OCI-LY3 (cell line): Measurements from ENCODE around the gene PIGL.
"Not testable (repeated sequence)": the region's sequence is repeated elsewhere in the genome, so short reads cannot be mapped to it uniquely, and the experiment has no call there.

Source experiments
- CTCF ChIP-seq: fragments of 200-600, 300-600 bp; sonication (generic); IDR thresholded peaks from 2 replicates; pipeline ENCODE4 v1.5.1; 2014; ENCODE audit warnings: antibody characterized with exemption, low read length, low read depth
- EZH2phosphoT487 ChIP-seq: fragments of 200-600 bp; shearing (Covaris generic); IDR thresholded peaks from 2 replicates; pipeline ENCODE4 v1.6.1; 2018; ENCODE audit warnings: antibody characterized with exemption, mixed run types, low read depth

GRCh38 chr17:16229912-16230561, 13.0 kb downstream of the PIGL start:
- TF ChIP-seq CTCF, EZH2phosphoT487: not testable (repeated sequence)
